Osteoblast (primary cell): ENCODE data around the gene AMHR2. TPM values are rescaled to one million over a fixed set of nuclear protein-coding genes. Genes with fewer than 3 reads are reported as not detected.

Experiments
- DNase-seq: peaks from one replicate; pipeline ENCODE4 v3.0.0; 2011; ENCODE audit warnings: low spot score, mixed read lengths; ENCODE audit not compliant: insufficient read length; ENCODE audit errors: missing footprints
- H2AFZ ChIP-seq: 2 replicates; pipeline ENCODE4 v1.6.0; 2011; ENCODE audit warnings: mild to moderate bottlenecking, low read length
- H3K27ac ChIP-seq: 2 replicates; pipeline ENCODE4 v1.5.1; 2011; ENCODE audit warnings: mild to moderate bottlenecking, low read depth, low read length, moderate library complexity
- H3K27me3 ChIP-seq: 2 replicates; pipeline ENCODE4 v1.6.0; 2012; ENCODE audit warnings: mild to moderate bottlenecking, control low read depth, inconsistent platforms, low read length, moderate library complexity; ENCODE audit not compliant: insufficient read depth
- H3K36me3 ChIP-seq: 2 replicates; pipeline ENCODE4 v1.5.1; 2011; ENCODE audit warnings: mild to moderate bottlenecking, low read length, control low read depth, moderate library complexity; ENCODE audit not compliant: insufficient read depth
- H3K4me1 ChIP-seq: 2 replicates; pipeline ENCODE4 v1.5.1; 2011; ENCODE audit warnings: mild to moderate bottlenecking, low read length, control low read depth, moderate library complexity; ENCODE audit not compliant: insufficient read depth
- H3K4me2 ChIP-seq: 2 replicates; pipeline ENCODE4 v1.6.0; 2011; ENCODE audit warnings: mild to moderate bottlenecking, low read length; ENCODE audit not compliant: insufficient read depth
- H3K4me3 ChIP-seq: fragments of 200-600 bp; sonication (generic); 3 replicates; pipeline ENCODE4 v1.5.1; 2012; ENCODE audit warnings: mild to moderate bottlenecking, low read length, inconsistent platforms; ENCODE audit not compliant: insufficient read depth
- H3K79me2 ChIP-seq: 2 replicates; pipeline ENCODE4 v1.6.0; 2012; ENCODE audit warnings: mild to moderate bottlenecking, low read length, control low read depth, inconsistent platforms; ENCODE audit not compliant: insufficient read depth
- H3K9me3 ChIP-seq: 2 replicates; pipeline ENCODE4 v1.5.1; 2011; ENCODE audit warnings: low read depth, low read length, control low read depth
- H4K20me1 ChIP-seq: 2 replicates; pipeline ENCODE4 v1.6.0; 2012; ENCODE audit warnings: mild to moderate bottlenecking, low read length, control low read depth; ENCODE audit not compliant: insufficient read depth
- total RNA-seq: library from RNA; depleted of rRNA; stranded (reverse); fragments of >200 nt; gene quantifications from 2 replicates; pipeline ENCODE4 v1.2.3, GENCODE V29; 2012
- TF ChIP-seq, protein P1 (sequence below): IDR thresholded peaks from 2 replicates; pipeline ENCODE4 v1.5.1; 2011; ENCODE audit warnings: mild to moderate bottlenecking, low read depth, low read length, moderate library complexity; ENCODE audit errors: extremely low read depth

Gene AMHR2
- total RNA-seq, 1 donor = not detected

DNA sequence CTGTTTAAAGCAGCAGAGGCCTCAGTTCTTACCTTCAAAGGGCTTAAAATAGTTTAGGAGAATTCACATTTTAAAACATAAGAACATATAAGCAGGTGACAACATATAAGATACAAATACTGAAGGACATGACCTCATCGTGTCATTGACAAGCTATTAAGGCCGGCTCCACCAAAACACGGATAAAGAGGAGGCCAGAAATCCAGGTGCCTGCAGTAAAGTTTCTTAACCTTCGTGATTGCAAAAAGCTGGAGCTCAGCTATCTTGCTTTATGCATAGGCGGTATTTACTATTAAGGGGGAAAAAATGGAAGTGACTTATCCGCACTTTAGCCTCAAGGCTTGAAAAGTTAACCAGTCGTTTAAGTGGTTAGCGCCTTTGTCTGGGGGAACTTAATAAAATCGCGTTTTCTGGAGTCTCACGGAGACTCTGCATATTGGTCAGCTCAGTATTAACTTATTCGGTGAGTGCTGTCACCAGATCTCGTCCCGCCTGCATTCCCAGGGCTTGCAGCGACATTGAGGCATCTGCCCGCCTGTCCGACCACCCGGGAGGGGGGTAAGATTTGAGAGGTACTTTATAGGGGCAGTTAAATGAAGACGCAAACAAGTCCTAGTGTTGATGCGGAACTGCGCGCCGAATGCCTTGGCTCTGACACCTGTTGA, 44.8 kb upstream of the AMHR2 start:
- H3K4me3 ChIP-seq = peak overlapping the region; percentile 76
- H3K4me1 ChIP-seq = peaks cover 33% of the 10 kb centered on the region
- TF ChIP-seq, protein P1, sequence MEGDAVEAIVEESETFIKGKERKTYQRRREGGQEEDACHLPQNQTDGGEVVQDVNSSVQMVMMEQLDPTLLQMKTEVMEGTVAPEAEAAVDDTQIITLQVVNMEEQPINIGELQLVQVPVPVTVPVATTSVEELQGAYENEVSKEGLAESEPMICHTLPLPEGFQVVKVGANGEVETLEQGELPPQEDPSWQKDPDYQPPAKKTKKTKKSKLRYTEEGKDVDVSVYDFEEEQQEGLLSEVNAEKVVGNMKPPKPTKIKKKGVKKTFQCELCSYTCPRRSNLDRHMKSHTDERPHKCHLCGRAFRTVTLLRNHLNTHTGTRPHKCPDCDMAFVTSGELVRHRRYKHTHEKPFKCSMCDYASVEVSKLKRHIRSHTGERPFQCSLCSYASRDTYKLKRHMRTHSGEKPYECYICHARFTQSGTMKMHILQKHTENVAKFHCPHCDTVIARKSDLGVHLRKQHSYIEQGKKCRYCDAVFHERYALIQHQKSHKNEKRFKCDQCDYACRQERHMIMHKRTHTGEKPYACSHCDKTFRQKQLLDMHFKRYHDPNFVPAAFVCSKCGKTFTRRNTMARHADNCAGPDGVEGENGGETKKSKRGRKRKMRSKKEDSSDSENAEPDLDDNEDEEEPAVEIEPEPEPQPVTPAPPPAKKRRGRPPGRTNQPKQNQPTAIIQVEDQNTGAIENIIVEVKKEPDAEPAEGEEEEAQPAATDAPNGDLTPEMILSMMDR = no peak
- H3K36me3 ChIP-seq = peaks cover 19% of the 10 kb centered on the region
- H3K27me3 ChIP-seq = no peaks in the 10 kb centered on the region
- H3K9me3 ChIP-seq = no peaks in the 10 kb centered on the region
- DNase-seq = no peak
- peaks cover 24% of the 10 kb centered on the region for H3K79me2 ChIP-seq
- peak overlapping the region; percentile 94 for H3K4me2 ChIP-seq
- peaks cover 20% of the 10 kb centered on the region for H4K20me1 ChIP-seq
- H2AFZ ChIP-seq = peak overlapping the region; percentile 96
- peak overlapping the region; percentile 69 for H3K27ac ChIP-seq

DNA sequence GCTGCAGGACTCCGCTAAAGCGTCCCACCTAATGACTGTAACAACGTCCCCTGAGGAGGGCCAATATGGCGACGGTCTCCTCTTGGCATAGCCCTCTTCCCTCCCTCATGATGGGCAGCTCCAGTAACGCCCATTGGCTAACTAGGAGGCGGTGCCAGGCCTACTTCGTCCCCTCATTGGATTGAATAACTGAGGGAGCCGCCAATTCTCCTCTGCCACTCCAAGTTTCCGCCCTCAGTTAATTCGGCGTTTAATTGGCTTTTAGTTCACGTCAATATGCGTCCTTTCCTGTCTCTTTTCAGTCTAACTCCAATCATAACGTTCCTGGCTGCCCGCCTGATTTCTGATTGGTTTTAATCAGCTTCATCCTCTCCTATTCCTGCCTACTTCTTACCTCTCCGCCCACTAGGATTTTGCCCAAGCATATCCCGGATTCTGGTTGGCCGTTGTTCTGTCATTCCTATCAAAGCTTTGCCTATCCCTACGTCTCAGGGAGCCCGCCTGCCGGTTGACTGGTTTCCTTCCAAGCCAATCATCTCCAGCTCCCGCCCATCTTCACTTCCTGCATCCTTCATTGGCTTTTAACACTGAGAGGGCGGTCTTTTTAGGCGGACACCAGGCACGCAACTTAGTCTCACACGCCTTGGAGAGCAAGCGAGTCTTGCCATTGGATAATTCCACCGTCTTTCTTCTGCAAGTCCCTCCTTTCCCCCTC, 44.1 kb upstream of the AMHR2 start:
- peak overlapping the region; percentile 96 for H2AFZ ChIP-seq
- peak overlapping the region; percentile 78 for H3K4me3 ChIP-seq
- peaks cover 20% of the 10 kb centered on the region for H4K20me1 ChIP-seq
- peaks cover 24% of the 10 kb centered on the region for H3K36me3 ChIP-seq
- TF ChIP-seq, protein P1 = no peak
- H3K4me2 ChIP-seq = peak overlapping the region; percentile 94
- H3K79me2 ChIP-seq = peaks cover 29% of the 10 kb centered on the region
- no peaks in the 10 kb centered on the region for H3K9me3 ChIP-seq
- H3K27me3 ChIP-seq = no peaks in the 10 kb centered on the region
- DNase-seq = peak; percentile 96
- H3K4me1 ChIP-seq = peaks cover 33% of the 10 kb centered on the region
- H3K27ac ChIP-seq = peak overlapping the region; percentile 69

DNA sequence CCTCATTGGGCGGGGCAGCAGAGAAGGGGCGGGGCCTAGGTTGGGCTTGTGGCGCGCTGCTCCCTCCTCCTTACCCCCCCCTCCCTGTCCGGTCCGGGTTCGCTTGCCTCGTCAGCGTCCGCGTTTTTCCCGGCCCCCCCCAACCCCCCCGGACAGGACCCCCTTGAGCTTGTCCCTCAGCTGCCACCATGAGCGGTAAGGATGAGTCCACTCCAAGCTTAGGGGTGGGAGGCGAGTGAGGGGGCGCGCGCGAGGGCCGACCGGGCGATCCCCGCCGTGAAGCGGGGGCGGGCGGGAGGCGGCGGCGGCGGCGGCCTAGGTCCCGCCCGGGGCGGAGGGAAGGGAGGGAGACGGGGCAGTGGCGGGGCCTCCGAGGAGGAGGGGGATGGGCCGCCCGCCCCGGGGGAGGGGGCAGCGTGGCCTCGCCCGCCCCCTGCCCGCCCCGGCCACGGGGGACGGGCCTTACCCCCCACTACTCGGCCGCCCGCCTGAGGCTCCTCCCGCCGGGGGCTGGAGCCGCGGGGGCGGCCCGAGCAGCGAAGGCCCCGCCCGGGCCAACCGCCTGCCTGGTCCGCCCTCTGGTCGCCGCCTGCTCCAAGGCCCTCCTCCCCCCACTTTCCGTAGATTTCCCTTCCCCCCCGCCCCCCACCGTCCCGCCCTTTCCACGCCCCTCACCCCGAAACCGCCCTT, 43.4 kb upstream of the AMHR2 start, which contains the start of gene SP1:
TSS of gene SP1 (plus strand) at position 73 of the 690 bp plus-strand sequence. CDS start at position 189, 116 bp downstream.
- H3K9me3 ChIP-seq = no peaks in the 10 kb centered on the region
- H3K4me2 ChIP-seq = peak within 1 kb of the TSS; percentile 95
- H2AFZ ChIP-seq = peak within 1 kb of the TSS; percentile 96
- H4K20me1 ChIP-seq = peaks cover 20% of the 10 kb centered on the region
- peak within 1 kb of the TSS; percentile 78 for H3K4me3 ChIP-seq
- peak within 1 kb of the TSS; percentile 77 for H3K27ac ChIP-seq
- H3K36me3 ChIP-seq = peaks cover 26% of the 10 kb centered on the region
- DNase-seq = peak; percentile 94
- TF ChIP-seq, protein P1 = no peak
- no peaks in the 10 kb centered on the region for H3K27me3 ChIP-seq
- peaks cover 35% of the 10 kb centered on the region for H3K79me2 ChIP-seq
- peaks cover 33% of the 10 kb centered on the region for H3K4me1 ChIP-seq
